NCI-H187 (cell line): ENCODE results near the gene SPNS2.

Source experiments
- DNase-seq, 2 experiments: peaks; one replicate each; lab custom pipeline; 2025; lab: John Stamatoyannopoulos, UW

The SPNS2 gene

DNA sequence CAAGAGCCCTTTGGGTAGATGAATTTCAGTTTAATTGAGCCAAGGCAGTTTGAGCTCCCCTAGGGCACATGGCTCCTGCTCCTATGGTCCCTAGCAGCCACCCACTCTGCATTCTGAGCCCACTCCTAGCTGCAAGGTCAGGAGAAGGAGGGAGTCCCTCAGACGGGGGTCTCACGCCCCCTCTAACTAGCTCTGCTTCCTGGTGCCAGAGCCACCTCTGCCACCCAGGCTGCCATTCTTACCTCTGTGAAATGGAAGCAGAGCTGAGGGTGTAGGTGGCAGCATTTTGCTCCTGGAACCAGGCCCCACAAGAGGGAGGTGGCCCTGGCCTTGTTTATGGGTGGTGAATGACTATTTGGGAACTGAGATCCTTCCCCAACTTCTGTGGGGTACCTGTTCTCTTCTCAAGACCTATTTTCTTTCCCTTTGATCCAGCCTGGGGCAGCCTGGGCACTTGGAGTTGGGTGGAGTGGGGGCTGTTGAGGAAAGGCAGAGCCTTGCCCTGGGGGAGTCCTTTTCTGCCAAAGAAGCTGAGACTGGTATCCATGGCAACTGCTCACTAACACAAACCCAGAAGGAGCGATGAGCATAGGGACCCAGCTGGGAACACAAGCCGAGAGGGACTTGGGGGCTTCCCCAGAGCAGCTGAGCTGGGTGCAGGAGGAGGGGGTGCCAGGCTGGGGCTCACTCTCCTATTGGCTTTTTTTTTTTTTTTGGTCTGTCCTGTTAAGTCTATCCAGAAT, 4.8 kb downstream of the SPNS2 start:
- DNase-seq, result no peak

- no peak for DNase-seq
Observed at GRCh38 chr17:4504188-4504587, 5.5 kb downstream of the SPNS2 start.

GRCh38 chr17:4505187-4505586, 6.5 kb downstream of the SPNS2 start:
- DNase-seq, result no peak

DNA sequence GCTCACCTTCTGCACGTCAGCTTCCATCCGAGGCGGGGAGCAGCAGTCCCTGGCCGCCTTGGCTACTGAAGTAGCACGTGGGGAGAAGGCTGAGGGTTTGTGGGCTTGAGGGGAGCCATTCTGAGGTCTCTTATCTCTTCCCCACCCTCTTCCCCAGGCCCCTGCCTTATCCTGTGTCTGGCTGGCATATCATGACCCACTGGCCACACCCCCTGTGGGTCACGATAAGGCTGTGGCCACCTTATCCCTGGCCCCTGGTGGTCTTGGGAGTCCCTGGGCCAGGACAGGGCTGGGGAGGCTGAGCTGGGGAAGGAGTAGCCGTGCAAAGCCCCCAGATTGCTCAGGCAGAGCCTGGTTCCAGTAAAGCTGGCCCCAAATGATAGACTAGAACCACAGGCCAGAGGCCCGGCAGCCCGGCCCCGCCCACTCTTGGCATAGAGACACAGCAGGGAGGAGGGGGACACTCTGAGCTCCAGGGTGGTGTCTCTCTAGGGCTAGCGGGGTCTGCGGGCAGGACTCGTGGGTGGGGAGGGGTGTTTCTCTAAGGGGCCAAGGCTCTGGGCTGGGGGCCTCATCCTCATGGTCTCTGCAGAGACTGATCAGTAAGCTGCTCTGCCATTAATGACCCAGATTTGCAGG, 7.6 kb downstream of the SPNS2 start:
- no peak for DNase-seq

GRCh38 chr17:4506892-4507291, 8.2 kb downstream of the SPNS2 start:
- DNase-seq, result no peak

- DNase-seq, result no peak
Observed at GRCh38 chr17:4507361-4508111, 8.9 kb downstream of the SPNS2 start.

GRCh38 chr17:4508207-4508606, 9.5 kb downstream of the SPNS2 start:
- no peak for DNase-seq

GRCh38 chr17:4509401-4509800, 10.7 kb downstream of the SPNS2 start:
- no peak for DNase-seq

DNA sequence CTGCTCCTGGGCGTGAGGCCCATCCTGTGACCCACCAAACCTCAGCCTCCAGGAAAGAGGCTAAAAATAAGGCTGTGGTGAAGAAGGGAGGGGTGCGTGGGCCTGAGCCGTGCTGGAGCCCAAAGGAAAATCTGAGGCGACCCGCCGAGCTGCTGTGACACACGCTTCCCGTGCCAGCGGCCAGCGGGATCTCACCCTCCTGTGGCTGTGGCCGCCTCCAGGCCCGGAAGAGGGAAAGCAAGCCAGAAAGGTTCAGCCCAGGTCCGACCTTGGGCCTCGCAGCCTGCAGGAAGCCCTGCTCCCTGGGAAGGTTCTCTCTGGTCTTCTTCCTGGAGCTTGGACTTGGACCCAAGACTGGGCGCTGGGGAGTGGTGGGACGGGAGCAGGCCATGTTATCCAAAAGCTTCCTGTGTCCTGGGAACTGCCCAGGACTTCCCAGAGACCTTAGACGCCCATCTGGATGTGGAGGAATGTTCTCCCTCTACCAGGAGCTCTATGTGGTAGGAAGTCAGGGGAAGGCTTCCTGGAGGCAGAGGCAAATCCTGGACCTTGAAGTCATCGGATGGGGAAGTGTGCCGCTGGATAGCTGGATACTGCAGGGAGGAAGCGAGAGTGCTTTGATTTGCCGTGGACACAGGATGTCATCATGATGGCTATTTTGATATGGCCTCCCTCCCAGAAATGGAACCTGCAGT, 11.4 kb downstream of the SPNS2 start:
- DNase-seq, result no peak

DNA sequence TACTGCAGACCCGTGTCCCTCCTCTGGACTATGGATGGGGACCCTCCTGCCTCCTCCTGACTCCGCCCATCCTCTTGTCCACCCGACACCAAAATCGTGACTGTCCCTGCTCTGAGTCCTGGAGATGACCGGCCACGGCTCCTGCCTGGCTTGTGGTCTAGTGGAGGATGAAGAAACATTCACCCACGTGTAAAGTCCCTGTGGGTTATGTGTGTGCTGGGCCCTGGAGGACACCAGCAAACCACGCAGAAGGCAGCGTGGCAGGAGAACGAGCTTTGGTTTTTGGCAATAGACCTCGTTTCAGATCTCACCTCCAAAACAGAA, 11.9 kb downstream of the SPNS2 start:
- no peak for DNase-seq

DNA sequence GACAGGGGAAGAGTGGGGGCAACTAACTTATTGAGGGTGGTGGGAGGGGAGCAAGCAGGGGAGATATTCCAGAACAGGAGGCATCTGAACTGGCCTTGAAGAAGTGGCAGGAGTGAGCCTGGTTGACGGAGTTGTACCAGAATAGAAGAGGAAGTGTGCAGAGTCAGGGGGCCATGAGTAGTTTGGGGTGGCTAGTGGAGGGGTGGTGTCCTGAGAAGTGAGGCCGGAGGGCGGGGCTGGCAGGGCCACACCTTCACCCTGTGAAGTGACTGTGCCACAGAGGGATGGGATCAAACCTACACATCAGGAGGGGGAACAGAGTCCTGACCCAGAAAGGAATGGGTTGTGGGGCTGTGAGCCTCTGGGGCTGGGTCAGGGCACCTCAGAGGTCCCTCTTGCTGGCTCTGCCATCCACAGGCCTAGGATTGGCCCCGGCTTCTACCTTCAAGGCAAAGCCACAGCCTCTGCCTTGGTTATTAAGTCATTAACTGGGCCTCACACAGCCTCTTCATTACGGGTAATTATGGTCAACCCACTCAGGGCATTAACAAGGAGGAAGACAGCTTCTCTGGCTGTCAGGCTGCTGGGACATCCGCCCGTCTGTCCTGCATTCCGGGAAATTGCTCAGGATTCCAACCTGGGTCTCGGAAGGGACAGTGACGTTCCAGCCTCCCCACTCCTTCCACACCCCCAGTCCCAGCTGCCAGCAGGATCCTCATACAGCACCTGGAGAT, 12.7 kb downstream of the SPNS2 start:
- DNase-seq, result no peak

DNA sequence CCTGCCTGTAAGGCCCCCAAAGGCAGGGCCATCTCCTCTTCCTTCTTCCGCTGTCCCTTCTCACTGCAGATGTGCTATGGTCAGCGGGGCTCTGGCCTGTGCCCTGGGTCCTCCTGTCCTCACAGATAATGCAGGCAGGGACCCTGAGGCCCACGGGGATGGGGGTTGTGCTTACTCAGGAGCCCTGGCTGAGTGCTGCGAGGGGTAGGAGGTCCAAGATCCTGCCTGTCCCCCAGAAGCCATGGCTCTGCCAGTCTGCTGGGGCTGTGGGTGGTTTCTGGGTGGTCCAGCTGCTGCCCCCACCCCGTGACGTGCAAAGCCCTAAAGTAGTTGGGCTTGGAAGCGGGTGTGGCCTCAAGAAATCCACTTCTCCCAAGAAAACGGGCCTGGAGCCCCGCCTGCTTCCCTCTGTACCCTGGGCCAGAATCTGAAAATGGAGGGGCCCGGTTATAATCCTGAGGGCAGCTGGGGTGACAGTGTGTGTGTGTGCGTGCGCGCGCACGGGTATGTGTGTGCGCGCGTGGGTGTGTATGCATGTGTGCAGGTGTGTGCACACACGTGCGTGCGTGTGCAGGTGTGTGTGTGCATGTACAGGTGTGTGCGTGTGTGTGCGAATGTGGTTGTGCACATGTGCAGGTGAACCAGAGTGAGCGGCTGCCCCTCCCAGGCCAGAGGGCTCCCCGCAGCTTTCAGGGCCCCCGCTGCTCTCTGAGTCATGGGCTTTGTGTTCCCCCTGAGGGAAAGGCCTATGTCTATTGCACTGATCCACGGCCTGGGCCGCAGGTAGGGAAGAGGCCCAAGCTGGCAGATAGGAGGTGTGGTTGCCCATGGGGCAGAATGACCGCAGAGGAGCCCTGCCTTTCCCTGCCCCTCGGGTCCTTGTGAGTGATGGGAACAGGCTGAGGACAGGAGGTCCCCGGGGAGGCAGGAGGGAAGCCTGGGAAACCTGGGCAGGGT, 13.8 kb downstream of the SPNS2 start:
- DNase-seq, result no peak

DNA sequence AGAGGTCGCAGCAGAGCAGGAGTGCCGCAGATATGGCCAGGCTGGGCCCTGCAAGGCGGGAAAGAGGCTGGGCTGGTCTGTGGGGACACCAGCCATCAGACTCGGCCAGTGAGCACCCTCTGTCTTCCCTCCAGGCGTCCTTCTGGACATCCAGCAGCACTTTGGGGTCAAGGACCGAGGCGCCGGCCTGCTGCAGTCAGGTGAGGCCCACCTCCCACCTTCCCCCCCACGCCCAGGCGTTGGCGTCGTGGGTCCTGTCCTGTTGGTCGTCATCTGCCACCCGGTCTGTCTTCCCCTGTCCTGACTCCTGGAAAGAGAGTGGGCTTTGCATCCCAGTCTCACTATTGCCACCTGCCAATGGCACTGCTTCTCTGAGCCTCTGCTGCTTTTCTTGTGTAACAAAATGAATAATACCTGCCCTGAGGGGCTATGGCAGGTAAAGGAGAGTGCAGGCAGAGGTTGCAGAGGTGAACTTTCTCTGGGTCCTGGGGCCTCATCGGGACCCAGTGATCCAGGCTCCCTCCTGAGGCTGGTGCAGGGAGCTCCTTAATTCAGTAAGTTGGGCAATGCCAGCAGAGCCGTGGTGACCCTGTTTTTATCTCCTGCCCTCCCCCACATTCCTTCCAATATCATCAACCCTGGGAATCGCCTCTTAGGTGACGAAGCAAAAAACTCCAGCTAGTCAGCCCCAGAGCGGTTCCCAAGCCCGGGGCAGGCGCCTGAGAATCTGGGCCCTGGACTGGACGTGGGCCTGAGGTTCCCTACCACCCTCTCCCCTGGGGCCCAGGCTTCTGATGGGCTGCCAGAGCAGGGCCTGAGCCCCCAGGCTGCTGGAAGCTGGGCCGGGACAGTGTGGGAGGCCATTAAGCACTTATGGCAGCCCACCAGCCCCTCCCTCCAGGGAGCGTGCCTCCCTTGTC, 14.7 kb downstream of the SPNS2 start:
- DNase-seq, result no peak

GRCh38 chr17:4514206-4514605, 15.5 kb downstream of the SPNS2 start:
- no peak for DNase-seq

GRCh38 chr17:4514779-4515178, 16.1 kb downstream of the SPNS2 start:
- no peak for DNase-seq

DNA sequence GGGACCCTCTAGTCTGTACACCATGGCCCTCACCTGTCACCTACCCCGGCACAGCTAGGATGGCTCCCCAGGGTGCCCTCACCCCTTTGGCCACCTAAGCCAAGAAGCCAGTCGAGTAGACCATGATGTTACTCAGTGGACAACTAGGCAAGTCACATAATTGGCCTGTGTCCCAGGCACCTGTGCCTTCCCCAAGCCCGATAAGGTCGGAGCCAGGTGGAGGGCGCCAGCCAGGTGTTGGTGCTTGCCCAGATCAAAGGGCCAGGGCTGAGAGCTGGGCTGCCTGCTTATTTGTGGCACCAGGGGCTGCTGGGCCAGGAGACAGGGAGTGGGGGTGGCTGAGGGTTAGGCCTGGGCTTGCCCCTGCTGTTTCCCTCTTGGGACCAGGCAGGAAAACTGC, 16.8 kb downstream of the SPNS2 start:
- no peak for DNase-seq

- no peak for DNase-seq
Observed at GRCh38 chr17:4516735-4517134, 18.1 kb downstream of the SPNS2 start.

DNA sequence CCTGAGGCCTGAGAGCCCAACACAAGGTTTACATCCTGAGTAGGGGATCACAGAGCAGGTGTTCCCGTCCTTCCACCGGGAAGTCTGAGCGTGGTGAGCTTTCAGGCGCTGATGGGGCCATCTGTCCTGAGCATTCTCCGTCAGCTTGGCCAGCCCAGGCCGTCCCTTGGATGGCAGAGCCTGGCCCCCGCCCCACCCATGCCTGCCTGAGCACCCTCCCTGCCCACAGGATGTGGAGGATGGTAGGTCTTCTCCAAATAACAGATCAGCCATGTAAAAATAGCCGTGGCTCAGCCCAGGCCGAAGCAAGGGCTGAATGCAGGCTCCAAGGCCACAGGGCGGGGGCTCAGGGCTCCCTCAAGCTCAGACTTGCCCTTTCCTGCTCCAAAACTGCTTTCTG, 20.2 kb downstream of the SPNS2 start:
- DNase-seq, result no peak

DNA sequence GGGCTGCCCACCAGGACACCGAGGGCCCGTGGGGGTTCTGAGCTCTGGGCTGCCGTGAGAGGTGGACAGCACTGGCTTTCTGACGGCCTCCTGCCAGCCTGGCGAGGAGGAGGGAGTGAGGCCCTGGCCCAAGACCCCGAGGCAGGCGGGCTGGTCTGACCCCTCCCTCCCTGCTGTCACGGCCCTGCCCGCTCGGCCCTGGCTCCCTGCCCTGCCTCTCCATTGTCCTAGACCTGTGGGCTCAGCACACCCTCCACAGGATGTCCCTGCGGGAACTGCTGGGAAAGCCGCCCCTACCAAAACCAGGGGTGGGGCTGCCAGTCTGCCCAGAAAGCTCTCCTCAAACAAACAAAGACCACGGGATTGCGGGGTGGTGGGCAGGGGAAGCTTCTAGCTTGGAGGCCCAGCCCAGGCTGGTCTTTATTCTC, 20.7 kb downstream of the SPNS2 start:
- DNase-seq, result no peak
